GM12875 (cell line): ENCODE results near the gene PYM1.
"Not testable (repeated sequence)": the region's sequence is repeated elsewhere in the genome, so short reads cannot be mapped to it uniquely, and the experiment has no call there.

Source experiments
- H3K4me3 ChIP-seq: one replicate; pipeline ENCODE4 v1.5.1; 2011; ENCODE audit warnings: low read depth, low read length, control low read depth
- TF ChIP-seq, protein P1 (sequence below): IDR thresholded peaks from 2 replicates; pipeline ENCODE4 v1.5.1; 2011; ENCODE audit warnings: low read depth, mild to moderate bottlenecking, control low read depth, inconsistent platforms, low read length, moderate library complexity, borderline replicate concordance; ENCODE audit not compliant: insufficient read depth

Gene PYM1

GRCh38 chr12:55926738-55927587 is 731 bp downstream of the PYM1 start:
- peak overlapping the region; percentile 69 for H3K4me3 ChIP-seq
- TF ChIP-seq, protein P1, sequence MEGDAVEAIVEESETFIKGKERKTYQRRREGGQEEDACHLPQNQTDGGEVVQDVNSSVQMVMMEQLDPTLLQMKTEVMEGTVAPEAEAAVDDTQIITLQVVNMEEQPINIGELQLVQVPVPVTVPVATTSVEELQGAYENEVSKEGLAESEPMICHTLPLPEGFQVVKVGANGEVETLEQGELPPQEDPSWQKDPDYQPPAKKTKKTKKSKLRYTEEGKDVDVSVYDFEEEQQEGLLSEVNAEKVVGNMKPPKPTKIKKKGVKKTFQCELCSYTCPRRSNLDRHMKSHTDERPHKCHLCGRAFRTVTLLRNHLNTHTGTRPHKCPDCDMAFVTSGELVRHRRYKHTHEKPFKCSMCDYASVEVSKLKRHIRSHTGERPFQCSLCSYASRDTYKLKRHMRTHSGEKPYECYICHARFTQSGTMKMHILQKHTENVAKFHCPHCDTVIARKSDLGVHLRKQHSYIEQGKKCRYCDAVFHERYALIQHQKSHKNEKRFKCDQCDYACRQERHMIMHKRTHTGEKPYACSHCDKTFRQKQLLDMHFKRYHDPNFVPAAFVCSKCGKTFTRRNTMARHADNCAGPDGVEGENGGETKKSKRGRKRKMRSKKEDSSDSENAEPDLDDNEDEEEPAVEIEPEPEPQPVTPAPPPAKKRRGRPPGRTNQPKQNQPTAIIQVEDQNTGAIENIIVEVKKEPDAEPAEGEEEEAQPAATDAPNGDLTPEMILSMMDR: peak; percentile 82

GRCh38 chr12:55925870-55926737 is 1.6 kb downstream of the PYM1 start:
- peak overlapping the region; percentile 69 for H3K4me3 ChIP-seq
- TF ChIP-seq, protein P1: no peak

DNA sequence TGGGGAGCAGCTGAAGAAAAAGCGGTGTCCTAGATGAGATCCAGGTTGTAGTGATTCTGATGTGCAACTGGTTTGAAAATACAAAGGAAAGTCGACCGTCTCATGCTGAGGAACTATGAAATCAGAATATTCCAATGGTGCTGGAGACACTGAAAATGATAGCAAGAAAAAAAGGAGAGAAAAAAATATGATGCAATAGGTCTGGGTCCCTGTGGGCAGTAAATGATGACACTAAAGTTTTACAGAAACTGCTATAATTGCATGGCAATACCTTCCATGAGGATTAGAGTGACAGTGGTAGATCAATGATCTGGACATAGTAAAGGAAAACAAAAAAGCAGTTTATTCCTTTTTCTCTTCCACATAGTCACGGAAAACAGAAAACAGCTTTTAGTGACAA is 2.3 kb downstream of the PYM1 start:
- TF ChIP-seq, protein P1: no peak
- H3K4me3 ChIP-seq: no peak overlapping the region

- H3K4me3 ChIP-seq: not testable (repeated sequence)
These were observed 4.0 kb downstream of the PYM1 start for GRCh38 chr12:55923648-55924047.

- H3K4me3 ChIP-seq: no peak overlapping the region
- TF ChIP-seq, protein P1: no peak
These were observed 5.6 kb downstream of the PYM1 start for GRCh38 chr12:55922126-55922525.

GRCh38 chr12:55919032-55919431 is 8.7 kb downstream of the PYM1 start:
- H3K4me3 ChIP-seq: not testable (repeated sequence)

DNA sequence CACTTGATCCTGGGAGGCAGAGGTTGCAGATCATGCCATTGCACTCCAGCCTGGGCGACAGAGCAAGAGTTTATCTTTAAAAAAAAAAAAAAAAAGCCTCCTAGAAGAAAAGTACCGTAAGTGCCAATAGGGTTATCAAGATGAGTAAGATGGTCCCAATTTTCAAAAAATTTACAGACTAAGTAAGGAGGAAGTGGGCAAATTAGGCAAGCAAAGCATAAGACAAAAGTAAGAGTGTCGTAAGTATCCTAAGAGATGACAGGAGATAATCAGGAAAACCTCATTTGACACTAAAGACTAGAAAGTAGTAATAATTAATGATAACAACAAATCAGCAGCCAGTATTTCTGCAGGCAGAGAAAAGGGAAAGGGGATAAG is 12.2 kb downstream of the PYM1 start:
- TF ChIP-seq, protein P1: no peak
- no peak overlapping the region for H3K4me3 ChIP-seq

GRCh38 chr12:55912908-55913307 is 14.8 kb downstream of the PYM1 start:
- TF ChIP-seq, protein P1: no peak
- H3K4me3 ChIP-seq: no peak overlapping the region
